ENCODE data around the gene HES5. TPM values are rescaled to one million over a fixed set of nuclear protein-coding genes. Genes with fewer than 3 reads are reported as not detected.

Gene HES5
- total RNA-seq, 2 donors from 2014 or later: 0.27 to 2.7 TPM

DNA sequence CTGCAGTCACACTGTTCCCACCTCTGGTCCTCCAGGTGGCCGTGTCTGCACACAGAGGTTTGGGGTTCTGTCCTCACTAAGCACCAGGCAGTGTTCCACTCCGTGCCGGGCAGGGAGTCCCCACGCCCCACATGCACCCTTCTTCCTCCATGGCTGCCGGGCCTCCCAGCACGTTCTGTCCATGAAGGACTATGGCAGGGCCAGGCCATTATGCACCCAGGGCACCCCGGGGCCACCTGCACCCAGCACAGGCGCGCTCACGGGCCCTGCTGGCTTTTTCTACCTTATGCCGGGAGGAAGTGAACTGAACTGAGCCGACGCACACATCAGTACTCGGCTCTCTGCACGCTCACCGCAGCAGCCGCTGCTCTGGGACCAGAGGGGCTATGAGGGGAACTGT, 13.9 kb downstream of the HES5 start:
- Histone ChIP-seq H3K27me3 (replicated peaks; ENCODE audit: insufficient read depth) (no peaks in the 10 kb centered on the region), H3K27ac (no peak overlapping the region), H3K36me3 (peaks cover 89% of the 10 kb centered on the region), H3K4me3 (no peak overlapping the region), H3K9me3 (no peaks in the 10 kb centered on the region), H3K4me1 (ENCODE audit: control insufficient read depth in 1 of 2, low read depth in 2 of 2) (no peaks in the 10 kb centered on the region)
- DNase-seq (ENCODE audit: low spot score) (no peak), ATAC-seq (ENCODE audit: insufficient number of reproducible peaks, low FRiP score, low read depth) (no peak)
- no peak for TF ChIP-seq CTCF (IDR thresholded peaks at IDR 0.05)

DNA sequence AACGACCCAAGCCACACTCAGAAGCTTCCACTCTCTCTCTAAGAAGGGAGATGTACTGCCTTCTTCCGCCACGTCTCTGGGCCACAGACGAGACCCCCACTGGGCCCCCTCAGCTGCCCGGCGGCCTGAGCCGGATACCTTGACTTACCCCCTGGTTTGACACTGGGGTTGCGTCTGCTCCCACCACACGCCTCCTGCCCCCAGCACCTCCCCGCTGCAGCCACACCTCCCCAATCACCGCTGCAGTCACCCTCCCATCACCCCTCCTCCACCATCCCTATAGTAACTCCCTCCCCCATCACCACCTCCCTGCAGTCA, 14.3 kb downstream of the HES5 start:
- Histone ChIP-seq H3K4me3 (no peak overlapping the region), H3K9me3 (no peaks in the 10 kb centered on the region), H3K27ac (no peak overlapping the region), H3K27me3 (replicated peaks; ENCODE audit: insufficient read depth) (no peaks in the 10 kb centered on the region), H3K4me1 (ENCODE audit: control insufficient read depth in 1 of 2, low read depth in 2 of 2) (no peaks in the 10 kb centered on the region), H3K36me3 (peaks cover 88% of the 10 kb centered on the region)
- ATAC-seq (ENCODE audit: insufficient number of reproducible peaks, low FRiP score, low read depth): no peak
- DNase-seq (ENCODE audit: low spot score): no peak
- no peak for TF ChIP-seq CTCF (IDR thresholded peaks at IDR 0.05)

- no peaks in the 10 kb centered on the region for H3K27me3 ChIP-seq (replicated peaks; ENCODE audit: insufficient read depth)
- no peak overlapping the region for H3K27ac ChIP-seq
- no peaks in the 10 kb centered on the region for H3K9me3 ChIP-seq
- ATAC-seq (ENCODE audit: insufficient number of reproducible peaks, low FRiP score, low read depth) (no peak), DNase-seq (ENCODE audit: low spot score) (no peak)
- peaks cover 88% of the 10 kb centered on the region for H3K36me3 ChIP-seq
- no peak for TF ChIP-seq CTCF (IDR thresholded peaks at IDR 0.05)
- no peaks in the 10 kb centered on the region for H3K4me1 ChIP-seq (ENCODE audit: control insufficient read depth in 1 of 2, low read depth in 2 of 2)
- H3K4me3 ChIP-seq: no peak overlapping the region
Measured at GRCh38 chr1:2514863-2515762, 14.9 kb downstream of the HES5 start.

- no peaks in the 10 kb centered on the region for H3K9me3 ChIP-seq
- no peak overlapping the region for H3K27ac ChIP-seq
- no peak for TF ChIP-seq CTCF (IDR thresholded peaks at IDR 0.05)
- no peaks in the 10 kb centered on the region for H3K4me1 ChIP-seq (ENCODE audit: control insufficient read depth in 1 of 2, low read depth in 2 of 2)
- DNase-seq (ENCODE audit: low spot score) (no peak), ATAC-seq (ENCODE audit: insufficient number of reproducible peaks, low FRiP score, low read depth) (no peak)
- H3K27me3 ChIP-seq (replicated peaks; ENCODE audit: insufficient read depth): no peaks in the 10 kb centered on the region
- H3K36me3 ChIP-seq: peaks cover 88% of the 10 kb centered on the region
- no peak overlapping the region for H3K4me3 ChIP-seq
Measured at GRCh38 chr1:2513939-2514652, 16.0 kb downstream of the HES5 start.

DNA sequence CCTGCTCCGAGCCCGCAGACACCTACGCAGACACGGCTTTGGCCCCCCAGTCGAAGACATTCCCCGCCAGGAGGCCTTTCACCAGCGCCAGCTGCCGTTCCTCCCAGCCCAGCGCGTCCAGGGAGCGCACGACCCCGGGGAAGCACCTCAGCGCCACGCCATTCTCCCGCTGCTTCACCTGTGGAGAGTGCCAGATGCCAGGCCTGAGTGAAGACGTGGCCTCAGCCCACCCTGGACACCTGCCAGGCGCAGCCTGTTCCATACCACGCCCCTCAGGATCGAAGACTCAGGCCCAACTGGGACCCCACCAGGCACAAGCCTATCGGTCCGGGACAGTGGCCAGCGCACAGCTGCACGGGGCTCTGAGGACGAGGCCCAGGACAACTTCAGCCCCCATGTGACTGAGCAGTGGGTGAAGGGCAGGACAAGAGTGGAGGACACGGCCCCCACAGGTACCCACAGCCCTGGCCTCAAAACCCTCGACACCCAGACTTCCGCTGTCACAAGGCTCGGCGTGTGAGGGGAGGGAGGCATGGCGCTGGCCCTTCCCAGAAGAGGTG, 17.1 kb downstream of the HES5 start:
- Histone ChIP-seq H3K27me3 (replicated peaks; ENCODE audit: insufficient read depth) (no peaks in the 10 kb centered on the region), H3K9me3 (no peaks in the 10 kb centered on the region), H3K27ac (no peak overlapping the region), H3K4me1 (ENCODE audit: control insufficient read depth in 1 of 2, low read depth in 2 of 2) (no peaks in the 10 kb centered on the region), H3K4me3 (no peak overlapping the region), H3K36me3 (peaks cover 81% of the 10 kb centered on the region)
- no peak for DNase-seq (ENCODE audit: low spot score)
- TF ChIP-seq CTCF (IDR thresholded peaks at IDR 0.05): no peak
- ATAC-seq (ENCODE audit: insufficient number of reproducible peaks, low FRiP score, low read depth): no peak

Measured in thoracic aorta (tissue), 2 donors.